ENCODE measurements around the gene MACROH2A2. TPM values are rescaled to one million over a fixed set of nuclear protein-coding genes. Genes with fewer than 3 reads are reported as not detected.

The MACROH2A2 gene
- total and polyA plus RNA-seq, 2 of the 13 experiments (the other 11 are each of a cell fraction or from before 2014, with no cell fraction given) = 9.8 to 43.1 TPM

DNA sequence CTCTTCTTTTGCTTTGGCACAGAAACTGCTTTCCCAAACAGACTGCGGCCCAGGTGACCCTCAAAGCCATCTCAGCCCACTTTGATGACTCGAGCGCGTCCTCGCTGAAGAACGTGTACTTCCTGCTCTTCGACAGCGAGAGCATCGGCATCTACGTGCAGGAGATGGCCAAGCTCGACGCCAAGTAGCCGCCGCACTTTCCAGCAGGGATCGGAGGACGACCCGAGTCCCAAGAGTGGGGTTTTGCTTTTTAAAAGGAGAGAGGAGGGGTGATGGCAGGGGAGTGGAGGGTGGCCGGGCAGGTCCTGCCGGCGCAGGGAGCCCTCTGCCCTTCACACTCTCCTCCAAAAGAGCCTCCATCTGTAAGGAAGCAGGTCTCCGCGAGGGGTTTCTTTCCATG is 58.9 kb downstream of the MACROH2A2 start:
- no peak overlapping the region for H3K9ac ChIP-seq (ENCODE audit: insufficient read depth, low read depth, low read length)
- no peak overlapping the region for H3K4me2 ChIP-seq (ENCODE audit: low read depth, low read length)
- in situ Hi-C loops (cut with HindIII; ENCODE audit: extremely low pct_ligation_motif_present, low pct_unique_long_range_greater_than_20kb) = no loop called here
- H2AFZ ChIP-seq (ENCODE audit: low read length) = no peak overlapping the region
- peaks cover 20 to 53% of the 10 kb centered on the region in 2 experiments; a peak in 4 of 5 replicates for H3K36me3 ChIP-seq (replicated peaks in 1 of 2; ENCODE audit: control insufficient read depth in 1 of 2, insufficient read depth in 2 of 2, low read length in 2 of 2)
- H3K27ac ChIP-seq (ENCODE audit: extremely low read length, insufficient read depth, low read length) = no peak overlapping the region
- no peak for FAIRE-seq
- CTCF ChIA-PET (ENCODE audit: low intra/inter-chr PET ratio, low total read pairs) = no interaction called here
- H3K4me3 ChIP-seq (replicated peaks in 1 of 3; ENCODE audit: insufficient read depth in 1 of 3, low read depth in 2 of 3, low read length in 3 of 3) = no peak overlapping the region
- peaks cover 23% of the 10 kb centered on the region for H3K4me1 ChIP-seq (ENCODE audit: insufficient read depth, low read length)
- no TSS peak for BruUV-seq (replicated peaks)
- ATAC-seq = no peak
- H3K27me3 ChIP-seq (ENCODE audit: control insufficient read depth in 1 of 2, insufficient read depth in 2 of 2, low read length in 2 of 2) = no peaks in the 10 kb centered on the region; a peak in 1 of 5 replicates
- no peaks in the 10 kb centered on the region for H3K9me3 ChIP-seq (ENCODE audit: low read length)
- WGBS (ENCODE audit: low lambda C conversion rate) = 98% methylated on average over 22 of the region's 22 CpGs
- POLR2A ChIA-PET = no interaction called here
- TF ChIP-seq, protein P1, sequence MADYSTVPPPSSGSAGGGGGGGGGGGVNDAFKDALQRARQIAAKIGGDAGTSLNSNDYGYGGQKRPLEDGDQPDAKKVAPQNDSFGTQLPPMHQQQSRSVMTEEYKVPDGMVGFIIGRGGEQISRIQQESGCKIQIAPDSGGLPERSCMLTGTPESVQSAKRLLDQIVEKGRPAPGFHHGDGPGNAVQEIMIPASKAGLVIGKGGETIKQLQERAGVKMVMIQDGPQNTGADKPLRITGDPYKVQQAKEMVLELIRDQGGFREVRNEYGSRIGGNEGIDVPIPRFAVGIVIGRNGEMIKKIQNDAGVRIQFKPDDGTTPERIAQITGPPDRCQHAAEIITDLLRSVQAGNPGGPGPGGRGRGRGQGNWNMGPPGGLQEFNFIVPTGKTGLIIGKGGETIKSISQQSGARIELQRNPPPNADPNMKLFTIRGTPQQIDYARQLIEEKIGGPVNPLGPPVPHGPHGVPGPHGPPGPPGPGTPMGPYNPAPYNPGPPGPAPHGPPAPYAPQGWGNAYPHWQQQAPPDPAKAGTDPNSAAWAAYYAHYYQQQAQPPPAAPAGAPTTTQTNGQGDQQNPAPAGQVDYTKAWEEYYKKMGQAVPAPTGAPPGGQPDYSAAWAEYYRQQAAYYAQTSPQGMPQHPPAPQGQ (CRISPR knock-in tag; IDR thresholded peaks at IDR 0.05; ENCODE audit: borderline replicate concordance) = no peak
- TF ChIP-seq, protein P2, sequence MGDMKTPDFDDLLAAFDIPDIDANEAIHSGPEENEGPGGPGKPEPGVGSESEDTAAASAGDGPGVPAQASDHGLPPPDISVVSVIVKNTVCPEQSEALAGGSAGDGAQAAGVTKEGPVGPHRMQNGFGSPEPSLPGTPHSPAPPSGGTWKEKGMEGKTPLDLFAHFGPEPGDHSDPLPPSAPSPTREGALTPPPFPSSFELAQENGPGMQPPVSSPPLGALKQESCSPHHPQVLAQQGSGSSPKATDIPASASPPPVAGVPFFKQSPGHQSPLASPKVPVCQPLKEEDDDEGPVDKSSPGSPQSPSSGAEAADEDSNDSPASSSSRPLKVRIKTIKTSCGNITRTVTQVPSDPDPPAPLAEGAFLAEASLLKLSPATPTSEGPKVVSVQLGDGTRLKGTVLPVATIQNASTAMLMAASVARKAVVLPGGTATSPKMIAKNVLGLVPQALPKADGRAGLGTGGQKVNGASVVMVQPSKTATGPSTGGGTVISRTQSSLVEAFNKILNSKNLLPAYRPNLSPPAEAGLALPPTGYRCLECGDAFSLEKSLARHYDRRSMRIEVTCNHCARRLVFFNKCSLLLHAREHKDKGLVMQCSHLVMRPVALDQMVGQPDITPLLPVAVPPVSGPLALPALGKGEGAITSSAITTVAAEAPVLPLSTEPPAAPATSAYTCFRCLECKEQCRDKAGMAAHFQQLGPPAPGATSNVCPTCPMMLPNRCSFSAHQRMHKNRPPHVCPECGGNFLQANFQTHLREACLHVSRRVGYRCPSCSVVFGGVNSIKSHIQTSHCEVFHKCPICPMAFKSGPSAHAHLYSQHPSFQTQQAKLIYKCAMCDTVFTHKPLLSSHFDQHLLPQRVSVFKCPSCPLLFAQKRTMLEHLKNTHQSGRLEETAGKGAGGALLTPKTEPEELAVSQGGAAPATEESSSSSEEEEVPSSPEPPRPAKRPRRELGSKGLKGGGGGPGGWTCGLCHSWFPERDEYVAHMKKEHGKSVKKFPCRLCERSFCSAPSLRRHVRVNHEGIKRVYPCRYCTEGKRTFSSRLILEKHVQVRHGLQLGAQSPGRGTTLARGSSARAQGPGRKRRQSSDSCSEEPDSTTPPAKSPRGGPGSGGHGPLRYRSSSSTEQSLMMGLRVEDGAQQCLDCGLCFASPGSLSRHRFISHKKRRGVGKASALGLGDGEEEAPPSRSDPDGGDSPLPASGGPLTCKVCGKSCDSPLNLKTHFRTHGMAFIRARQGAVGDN (CRISPR knock-in tag; IDR thresholded peaks at IDR 0.05) = 0 out of 2 replicates have a peak, but pooled peaks have one; percentile 13
- peak; percentile 79 for TF ChIP-seq AGO2 (optimal IDR thresholded peaks at IDR 0.05; ENCODE audit: low read depth, low read length)
- TF ChIP-seq PAWR (CRISPR knock-in tag; IDR thresholded peaks at IDR 0.05; ENCODE audit: borderline replicate concordance) = no peak
- TF ChIP-seq ZNF234 (CRISPR knock-in tag; conservative IDR thresholded peaks at IDR 0.05) = no peak
- peak; percentile 20 for TF ChIP-seq RBM22 (optimal IDR thresholded peaks at IDR 0.05; ENCODE audit: low read length)
- no peak for DNase-seq (ENCODE audit: low spot score)
- H4K20me1 ChIP-seq (ENCODE audit: insufficient read depth, low read length) = no peaks in the 10 kb centered on the region
- no peaks in the 10 kb centered on the region for H3K79me2 ChIP-seq (ENCODE audit: insufficient read depth, low read length)
- intact Hi-C loops (cut with micrococcal nuclease; ENCODE audit: unreplicated experiment) = no loop called here
